WERI-Rb-1 (cell line): ENCODE results near the gene ANKRD1.

Experiments used
- DNase-seq: peaks from one replicate; pipeline ENCODE4 v3.0.0-alpha.2; 2020
- H3K27ac ChIP-seq: fragments of 250-450 bp; sonication (Bioruptor Pico); 2 replicates; pipeline ENCODE4 v1.5.1; 2020; ENCODE audit warnings: mild to moderate bottlenecking, moderate library complexity
- H3K27me3 ChIP-seq: fragments of 250-450 bp; sonication (Bioruptor Pico); 2 replicates; pipeline ENCODE4 v1.5.1; 2021; ENCODE audit warnings: mild to moderate bottlenecking, low read depth, moderate library complexity; ENCODE audit not compliant: insufficient read depth, severe bottlenecking
- H3K36me3 ChIP-seq: fragments of 250-450 bp; sonication (Bioruptor Pico); 2 replicates; pipeline ENCODE4 v1.5.1; 2020; ENCODE audit warnings: mild to moderate bottlenecking, moderate library complexity
- H3K4me3 ChIP-seq: 2 replicates; pipeline ENCODE4 v1.5.1; 2011; ENCODE audit warnings: low read depth, mild to moderate bottlenecking, control low read depth, low read length
- H3K9me3 ChIP-seq: fragments of 250-450 bp; sonication (Bioruptor Pico); 2 replicates; pipeline ENCODE4 v1.5.1; 2021; ENCODE audit warnings: mild to moderate bottlenecking, moderate library complexity; ENCODE audit not compliant: severe bottlenecking
- TF ChIP-seq, protein P1 (sequence below): IDR thresholded peaks from 2 replicates; pipeline ENCODE4 v1.5.1; 2011; ENCODE audit warnings: low read depth, mild to moderate bottlenecking, control low read depth, inconsistent platforms, low read length

The ANKRD1 gene

GRCh38 chr10:90916392-90917237 is 4.3 kb downstream of the ANKRD1 start:
- Histone ChIP-seq H3K9me3 (no peaks in the 10 kb centered on the region), H3K36me3 (no peaks in the 10 kb centered on the region), H3K27me3 (no peaks in the 10 kb centered on the region), H3K27ac (no peak overlapping the region), H3K4me3 (no peak overlapping the region)
- DNase-seq = no peak
- TF ChIP-seq, protein P1, sequence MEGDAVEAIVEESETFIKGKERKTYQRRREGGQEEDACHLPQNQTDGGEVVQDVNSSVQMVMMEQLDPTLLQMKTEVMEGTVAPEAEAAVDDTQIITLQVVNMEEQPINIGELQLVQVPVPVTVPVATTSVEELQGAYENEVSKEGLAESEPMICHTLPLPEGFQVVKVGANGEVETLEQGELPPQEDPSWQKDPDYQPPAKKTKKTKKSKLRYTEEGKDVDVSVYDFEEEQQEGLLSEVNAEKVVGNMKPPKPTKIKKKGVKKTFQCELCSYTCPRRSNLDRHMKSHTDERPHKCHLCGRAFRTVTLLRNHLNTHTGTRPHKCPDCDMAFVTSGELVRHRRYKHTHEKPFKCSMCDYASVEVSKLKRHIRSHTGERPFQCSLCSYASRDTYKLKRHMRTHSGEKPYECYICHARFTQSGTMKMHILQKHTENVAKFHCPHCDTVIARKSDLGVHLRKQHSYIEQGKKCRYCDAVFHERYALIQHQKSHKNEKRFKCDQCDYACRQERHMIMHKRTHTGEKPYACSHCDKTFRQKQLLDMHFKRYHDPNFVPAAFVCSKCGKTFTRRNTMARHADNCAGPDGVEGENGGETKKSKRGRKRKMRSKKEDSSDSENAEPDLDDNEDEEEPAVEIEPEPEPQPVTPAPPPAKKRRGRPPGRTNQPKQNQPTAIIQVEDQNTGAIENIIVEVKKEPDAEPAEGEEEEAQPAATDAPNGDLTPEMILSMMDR = no peak

DNA sequence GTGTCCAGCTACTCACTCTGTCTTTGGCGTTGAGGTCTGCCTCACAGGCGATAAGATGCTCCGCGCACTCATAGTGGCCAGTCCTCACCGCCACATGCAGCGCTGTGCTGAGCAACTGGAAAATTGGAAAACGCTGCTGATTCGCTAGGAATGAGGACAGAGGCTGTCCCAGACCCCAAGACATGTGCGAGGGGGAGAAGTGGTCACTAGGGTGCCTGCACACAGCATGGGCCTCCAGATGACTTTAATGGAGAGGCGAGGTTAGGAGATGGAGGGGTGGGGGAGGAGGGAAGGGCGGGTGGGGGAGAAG is 5.2 kb downstream of the ANKRD1 start:
- no peak overlapping the region for H3K4me3 ChIP-seq
- no peak for DNase-seq
- H3K27me3 ChIP-seq = no peaks in the 10 kb centered on the region
- no peaks in the 10 kb centered on the region for H3K36me3 ChIP-seq
- H3K9me3 ChIP-seq = no peaks in the 10 kb centered on the region
- TF ChIP-seq, protein P1 = no peak
- H3K27ac ChIP-seq = no peak overlapping the region

DNA sequence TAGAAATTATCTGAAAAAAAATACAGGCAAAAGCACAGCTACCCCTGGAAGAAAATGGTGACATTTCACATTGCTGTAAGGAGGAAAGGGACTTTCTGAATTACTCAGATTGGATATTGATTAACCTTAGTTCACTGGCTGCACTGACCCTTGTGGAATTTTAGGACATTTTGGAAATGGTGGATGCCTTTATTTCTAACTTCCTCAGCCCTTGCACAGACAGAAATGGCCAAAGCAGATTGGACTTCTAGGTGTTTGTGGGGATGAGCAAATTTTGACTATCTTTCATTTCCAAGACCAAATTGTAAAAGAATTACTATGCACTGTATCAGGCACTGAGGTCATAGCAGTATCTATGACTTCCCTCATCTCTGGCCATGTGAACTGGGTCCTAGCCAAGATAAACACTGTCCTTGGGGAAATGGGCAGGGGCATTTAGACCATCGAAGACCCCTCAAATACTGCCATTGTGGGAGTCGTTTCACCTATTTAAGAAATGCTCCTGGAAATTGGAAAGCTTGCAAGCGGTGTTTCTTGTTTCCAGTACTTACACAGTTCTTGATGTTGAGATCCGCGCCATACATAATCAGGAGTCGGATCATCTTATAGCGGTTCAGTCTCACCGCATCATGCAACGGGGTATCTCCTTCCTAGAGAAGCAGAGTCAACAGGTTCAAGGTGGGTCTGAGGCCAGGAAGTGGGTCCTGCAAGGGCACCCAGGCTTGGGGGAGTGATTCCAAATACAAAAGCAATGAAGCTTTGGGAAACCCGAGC is 5.7 kb downstream of the ANKRD1 start:
- no peak overlapping the region for H3K27ac ChIP-seq
- no peaks in the 10 kb centered on the region for H3K36me3 ChIP-seq
- TF ChIP-seq, protein P1 = no peak
- H3K4me3 ChIP-seq = no peak overlapping the region
- no peak for DNase-seq
- no peaks in the 10 kb centered on the region for H3K27me3 ChIP-seq
- no peaks in the 10 kb centered on the region for H3K9me3 ChIP-seq

GRCh38 chr10:90913774-90914420 is 7.0 kb downstream of the ANKRD1 start:
- H3K36me3 ChIP-seq = no peaks in the 10 kb centered on the region
- H3K9me3 ChIP-seq = no peaks in the 10 kb centered on the region
- DNase-seq = no peak
- H3K4me3 ChIP-seq = no peak overlapping the region
- TF ChIP-seq, protein P1 = no peak
- no peak overlapping the region for H3K27ac ChIP-seq
- no peaks in the 10 kb centered on the region for H3K27me3 ChIP-seq

- DNase-seq = no peak
- Histone ChIP-seq H3K27me3 (no peaks in the 10 kb centered on the region), H3K9me3 (no peaks in the 10 kb centered on the region), H3K4me3 (no peak overlapping the region), H3K36me3 (no peaks in the 10 kb centered on the region), H3K27ac (no peak overlapping the region)
- TF ChIP-seq, protein P1 = no peak
These were observed 7.9 kb downstream of the ANKRD1 start for GRCh38 chr10:90912854-90913479.
